NB4 (cell line): ENCODE results near the gene NDUFS6.

Source experiments
- CTCF ChIP-seq: IDR thresholded peaks from one replicate; pipeline ENCODE4 v1.5.1; 2012; ENCODE audit warnings: low read depth, low read length
- MAX ChIP-seq: IDR thresholded peaks from 2 replicates; pipeline ENCODE4 v1.6.1; 2011; ENCODE audit warnings: low read depth, low read length

- TF ChIP-seq CTCF (no peak), MAX (no peak)
Measured at GRCh38 chr5:1788828-1789227, 12.4 kb upstream of the NDUFS6 start.
